GM18526 (cell line): ENCODE data around the gene JAK3.
A peak's percentile ranks its signal among the peaks of the same experiment; 100 is the strongest.

ENCODE experiments used
- POLR2A ChIP-seq: IDR thresholded peaks from 3 replicates; pipeline ENCODE4 v1.6.1; 2011; ENCODE audit not compliant: insufficient read length; ENCODE audit errors: extremely low read depth

JAK3 gene

GRCh38 chr19:17847538-17848366, at the start of gene JAK3:
Gene JAK3, minus strand, starts transcription at chr19:17847982. Its CDS starts 3,565 bp downstream, at chr19:17844417.
- TF ChIP-seq POLR2A, result peak; percentile 79

- TF ChIP-seq POLR2A, result no peak
These were observed 46.0 kb upstream of the JAK3 start for GRCh38 chr19:17893766-17894165.

GRCh38 chr19:17889609-17890214, 41.9 kb upstream of the JAK3 start:
- no peak for TF ChIP-seq POLR2A

- TF ChIP-seq POLR2A, result no peak
These were observed 40.5 kb upstream of the JAK3 start for GRCh38 chr19:17888260-17888659.

DNA sequence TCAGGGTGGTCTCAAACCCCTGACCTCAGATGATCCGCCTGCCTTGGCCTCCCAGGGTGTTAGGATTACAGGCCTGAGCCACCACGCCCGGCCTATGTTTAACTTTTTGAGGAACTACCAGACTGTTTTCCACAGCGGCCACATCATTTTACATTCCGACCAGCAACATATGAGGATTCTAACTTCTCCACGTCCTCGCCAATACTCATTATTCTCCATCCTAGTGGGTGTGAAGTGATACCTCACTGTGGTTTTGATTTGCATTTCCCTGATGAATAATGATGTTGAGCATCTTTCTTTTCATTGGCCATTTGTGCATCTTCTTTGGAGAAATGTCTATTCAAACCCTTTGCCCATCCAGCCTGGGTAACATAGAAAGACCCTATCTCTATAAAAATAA, 38.7 kb upstream of the JAK3 start:
- no peak for TF ChIP-seq POLR2A

DNA sequence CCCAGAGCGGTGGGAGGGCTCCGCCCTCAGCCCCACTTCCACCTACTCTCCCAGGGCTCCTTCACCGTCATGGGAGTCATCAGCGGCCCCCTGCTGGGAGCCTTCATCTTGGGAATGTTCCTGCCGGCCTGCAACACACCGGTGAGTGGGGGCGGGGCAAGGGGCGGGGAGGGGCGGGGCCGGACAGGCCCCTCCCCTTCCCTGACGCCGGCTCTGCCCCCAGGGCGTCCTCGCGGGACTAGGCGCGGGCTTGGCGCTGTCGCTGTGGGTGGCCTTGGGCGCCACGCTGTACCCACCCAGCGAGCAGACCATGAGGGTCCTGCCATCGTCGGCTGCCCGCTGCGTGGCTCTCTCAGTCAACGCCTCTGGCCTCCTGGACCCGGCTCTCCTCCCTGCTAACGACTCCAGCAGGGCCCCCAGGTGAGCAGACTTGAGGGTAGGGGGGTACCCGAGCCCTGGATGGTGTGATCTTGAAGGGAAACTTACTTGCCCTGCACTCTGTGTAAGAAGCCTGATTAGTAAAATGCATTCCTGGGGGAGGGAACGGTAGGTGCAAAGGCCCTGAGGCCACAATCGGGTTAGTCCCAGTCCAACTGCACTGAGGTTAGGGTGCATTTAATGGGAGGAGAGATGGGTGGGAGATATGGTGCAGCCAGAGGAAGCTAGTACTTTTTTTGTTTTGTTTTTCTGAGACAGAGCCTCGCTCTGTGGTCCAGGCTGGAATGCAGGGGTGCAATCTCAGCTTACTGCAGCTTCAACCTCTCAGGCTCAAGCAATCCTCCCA, 36.0 kb upstream of the JAK3 start:
- TF ChIP-seq POLR2A, result no peak

- no peak for TF ChIP-seq POLR2A
These were observed 33.9 kb upstream of the JAK3 start for GRCh38 chr19:17881701-17882100.

DNA sequence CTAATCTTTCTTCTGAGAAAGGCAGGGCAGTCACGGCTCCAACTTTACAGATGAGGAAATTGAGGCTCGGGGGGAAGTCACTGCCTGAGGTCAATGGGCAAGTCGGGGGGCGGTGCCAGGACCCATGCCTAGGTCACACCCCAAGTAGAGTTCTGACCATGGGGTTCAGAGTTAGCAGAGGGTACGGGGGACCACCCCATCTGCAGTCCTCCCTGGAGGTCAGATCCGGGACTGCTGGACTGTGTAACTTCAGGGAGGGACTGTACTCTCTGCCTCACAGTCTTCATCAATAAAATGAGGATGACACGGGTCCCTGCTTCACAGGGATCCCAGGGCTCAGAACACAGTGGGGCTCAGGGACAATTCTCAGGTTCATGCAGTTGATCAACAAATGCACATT, 31.7 kb upstream of the JAK3 start:
- TF ChIP-seq POLR2A, result no peak

- no peak for TF ChIP-seq POLR2A
These were observed 29.9 kb upstream of the JAK3 start for GRCh38 chr19:17877696-17878095.

GRCh38 chr19:17874758-17875135, 27.0 kb upstream of the JAK3 start:
- TF ChIP-seq POLR2A, result no peak

DNA sequence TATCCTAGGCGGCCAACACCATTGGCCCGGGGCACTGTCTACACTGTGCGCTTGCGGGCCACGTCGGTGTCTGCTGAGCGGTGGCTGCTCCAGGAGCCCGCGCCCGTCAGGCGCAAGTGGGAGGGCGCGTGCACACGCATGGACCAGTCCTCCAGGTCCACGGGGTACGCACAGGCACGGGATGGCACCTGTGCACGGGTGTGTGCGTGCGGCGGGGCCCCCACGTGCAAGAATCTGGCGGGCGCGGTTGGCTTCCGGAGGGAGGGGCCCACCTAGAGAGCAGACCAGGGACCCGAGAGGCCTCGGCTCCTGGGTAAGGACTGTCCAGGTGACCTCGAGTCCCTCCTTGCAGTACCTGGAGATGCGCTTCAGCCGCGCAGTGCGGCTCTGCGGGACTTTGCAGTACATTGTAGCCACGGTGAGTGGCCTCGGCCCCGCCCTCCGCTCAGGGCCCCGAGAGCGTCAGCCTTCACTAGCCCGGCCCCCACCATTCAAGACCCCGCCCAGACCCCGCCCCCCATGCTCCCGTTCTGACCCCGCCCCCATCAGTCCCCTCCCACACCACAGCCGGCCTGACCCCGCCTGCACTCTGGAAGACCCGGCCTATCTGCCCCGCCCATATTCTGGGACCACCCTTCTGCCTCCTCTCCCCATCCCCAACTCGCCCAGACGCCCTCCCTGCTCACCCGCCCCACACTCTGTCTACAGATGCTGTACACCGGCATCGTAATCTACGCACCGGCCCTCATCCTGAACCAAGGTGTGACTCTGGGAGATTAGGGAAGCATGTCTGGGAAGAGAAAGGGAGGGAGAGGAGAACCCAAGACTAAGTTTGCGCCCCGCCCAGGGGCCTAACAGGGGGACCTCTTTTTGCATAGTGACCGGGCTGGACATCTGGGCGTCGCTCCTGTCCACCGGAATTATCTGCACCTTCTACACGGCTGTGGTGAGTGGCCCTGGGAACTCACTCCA, 26.3 kb upstream of the JAK3 start:
- TF ChIP-seq POLR2A, result no peak

- TF ChIP-seq POLR2A, result no peak
These were observed 24.6 kb upstream of the JAK3 start for GRCh38 chr19:17872251-17873001.

DNA sequence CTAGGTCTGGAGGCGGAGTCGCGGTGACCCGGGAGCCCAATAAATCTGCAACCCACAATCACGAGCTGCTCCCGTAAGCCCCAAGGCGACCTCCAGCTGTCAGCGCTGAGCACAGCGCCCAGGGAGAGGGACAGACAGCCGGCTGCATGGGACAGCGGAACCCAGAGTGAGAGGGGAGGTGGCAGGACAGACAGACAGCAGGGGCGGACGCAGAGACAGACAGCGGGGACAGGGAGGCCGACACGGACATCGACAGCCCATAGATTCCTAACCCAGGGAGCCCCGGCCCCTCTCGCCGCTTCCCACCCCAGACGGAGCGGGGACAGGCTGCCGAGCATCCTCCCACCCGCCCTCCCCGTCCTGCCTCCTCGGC, 24.1 kb upstream of the JAK3 start, which contains the start of gene SLC5A5:
SLC5A5 (plus strand) TSS at position 68 of the 373 bp plus-strand sequence. CDS start 375 bp downstream, outside the sequence.
- TF ChIP-seq POLR2A, result no peak
